GM19099 (cell line): ENCODE data around the gene C9orf152.

Experiments
- POLR2A ChIP-seq: IDR thresholded peaks from 3 replicates; pipeline ENCODE4 v1.6.1; 2011; ENCODE audit warnings: low read depth; ENCODE audit not compliant: insufficient read length; ENCODE audit errors: extremely low read depth

Gene C9orf152

DNA sequence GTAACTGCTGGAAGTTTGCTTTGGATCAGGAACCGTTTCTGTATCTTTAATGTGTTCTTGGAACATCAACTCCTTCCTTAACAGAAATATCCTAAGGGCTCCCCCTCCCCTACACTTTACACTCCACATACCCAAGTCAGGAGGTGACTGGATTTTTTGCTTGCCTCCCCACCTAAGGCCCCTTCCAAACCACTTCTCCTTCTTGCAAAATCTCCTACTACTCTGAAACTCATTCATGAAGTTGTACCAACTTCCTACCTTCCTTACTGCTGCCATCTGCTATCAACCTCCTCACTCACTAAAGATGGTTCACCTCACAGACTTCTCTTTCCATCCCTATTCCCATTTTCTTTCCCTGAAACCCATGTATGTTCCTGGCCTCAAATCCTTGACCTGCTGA lies 32.2 kb upstream of the C9orf152 start:
- TF ChIP-seq POLR2A: no peak

DNA sequence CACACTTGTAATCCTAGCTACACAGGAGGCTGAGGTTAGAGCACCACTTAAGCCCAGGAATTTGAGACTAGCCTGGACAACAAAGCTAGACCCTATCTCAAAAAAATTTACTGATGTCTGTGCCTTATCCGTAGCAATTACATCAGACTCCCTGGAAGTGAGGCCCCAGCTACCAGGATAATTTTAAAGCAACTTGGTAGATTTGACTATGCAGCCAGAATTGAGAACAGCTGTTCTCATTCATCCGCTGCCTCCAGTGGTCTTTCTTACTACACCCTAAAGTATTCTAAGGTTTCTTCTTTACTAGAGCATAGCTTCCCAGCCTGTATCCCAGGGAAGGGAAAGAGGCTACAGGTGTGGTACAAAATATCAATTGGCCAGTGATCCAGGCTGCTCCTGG lies 20.4 kb upstream of the C9orf152 start:
- no peak for TF ChIP-seq POLR2A

DNA sequence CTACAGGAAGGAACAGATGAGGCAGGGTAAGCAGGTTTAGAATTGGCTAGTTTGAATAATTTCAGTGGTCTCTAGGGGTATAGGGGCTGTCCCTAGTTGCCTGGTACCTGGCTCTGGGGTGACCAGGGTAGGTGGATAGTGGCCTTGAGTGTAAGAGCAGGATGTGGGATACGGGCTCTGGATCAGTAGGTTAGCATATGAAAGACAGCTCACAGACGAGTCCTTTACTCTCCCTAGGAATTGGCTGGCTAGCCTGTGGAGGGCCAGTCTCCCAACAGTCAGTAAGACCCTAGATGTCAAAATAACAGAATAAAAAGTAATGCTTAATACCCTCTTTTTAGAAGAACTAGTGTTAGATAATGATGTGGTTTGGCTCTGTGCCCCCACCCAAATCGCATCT lies 16.6 kb upstream of the C9orf152 start:
- TF ChIP-seq POLR2A: no peak

DNA sequence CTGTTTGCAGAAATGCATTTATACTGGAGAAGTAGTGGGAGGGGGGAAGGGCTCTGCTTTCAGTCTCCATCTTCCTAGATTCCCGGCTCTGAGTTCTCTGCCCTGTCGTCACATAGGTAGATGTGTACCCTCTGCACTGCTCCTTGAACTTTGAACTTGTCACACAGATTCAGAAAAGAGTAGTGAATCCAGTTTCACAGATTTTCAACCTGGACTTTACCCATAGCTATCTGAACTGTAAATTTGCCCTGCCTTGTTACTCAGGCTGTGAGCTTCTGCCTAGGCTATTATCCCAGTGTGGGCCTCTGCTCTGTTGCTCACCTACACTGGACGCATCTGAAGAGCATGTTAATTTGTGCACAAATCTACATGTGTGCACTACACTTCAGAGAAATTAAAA lies 12.8 kb upstream of the C9orf152 start:
- no peak for TF ChIP-seq POLR2A

DNA sequence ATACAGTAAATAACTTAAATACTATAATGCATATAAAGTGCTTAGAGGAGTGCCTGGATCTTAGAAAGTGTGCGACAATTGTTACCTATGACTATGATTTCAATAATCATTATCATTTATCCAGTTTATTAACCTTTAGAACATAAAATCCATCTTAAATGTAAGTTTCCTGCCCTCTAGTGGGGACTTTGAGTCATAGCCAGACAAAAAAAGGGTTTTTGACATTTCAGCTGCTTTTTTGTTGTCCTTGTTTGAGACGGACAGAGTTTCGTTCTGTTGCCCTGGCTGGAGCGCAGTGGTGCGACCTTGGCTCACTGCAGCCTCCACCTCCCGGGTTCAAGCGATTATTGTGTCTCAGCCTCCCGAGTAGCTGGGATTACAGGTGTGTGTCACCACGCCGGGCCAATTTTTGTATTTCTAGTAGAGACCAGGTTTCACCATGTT lies 9.7 kb upstream of the C9orf152 start:
- TF ChIP-seq POLR2A: no peak

DNA sequence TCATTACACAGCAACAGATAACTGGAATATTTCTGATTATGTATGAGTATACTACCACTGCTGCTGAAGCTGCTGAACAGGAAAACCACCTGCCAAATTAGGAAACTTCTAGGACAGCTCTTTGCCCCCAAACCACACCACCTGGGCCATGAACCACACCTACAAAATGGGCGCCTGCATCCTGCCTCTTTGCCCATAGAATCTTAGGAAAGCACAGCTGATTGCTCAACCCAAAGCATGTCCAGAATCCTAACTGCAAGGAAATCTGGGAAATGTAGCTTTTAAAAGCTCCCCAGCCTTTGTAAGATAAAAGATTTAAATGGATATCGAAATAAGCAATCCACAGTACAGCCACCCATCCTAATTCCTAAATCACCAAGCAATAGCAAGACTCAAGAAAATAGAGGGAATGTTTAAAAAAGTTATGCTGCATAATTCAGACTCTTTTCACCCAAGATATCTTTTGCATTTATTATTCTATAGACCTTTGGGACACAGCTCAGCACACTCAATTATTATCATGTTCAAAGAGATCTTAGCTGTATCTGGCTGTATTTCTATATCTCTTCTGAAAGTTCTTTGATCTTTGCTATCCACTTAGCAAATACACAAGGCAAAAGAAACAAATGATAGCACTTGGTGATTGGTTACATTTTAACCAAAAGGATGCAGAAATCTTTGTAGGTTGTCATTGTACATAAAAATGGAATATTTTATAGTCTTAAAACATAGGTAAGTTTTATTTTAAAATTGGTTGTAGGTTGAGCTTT lies 6.8 kb upstream of the C9orf152 start:
- TF ChIP-seq POLR2A: no peak

- no peak for TF ChIP-seq POLR2A
Measured at GRCh38 chr9:110214090-110214489, 6.1 kb upstream of the C9orf152 start.

- TF ChIP-seq POLR2A: no peak
Measured at GRCh38 chr9:110213413-110214044, 5.6 kb upstream of the C9orf152 start.

- no peak for TF ChIP-seq POLR2A
Measured at GRCh38 chr9:110207071-110207641, 803 bp downstream of the C9orf152 start.

- TF ChIP-seq POLR2A: no peak
Measured at GRCh38 chr9:110206389-110206788, 1.6 kb downstream of the C9orf152 start.

GRCh38 chr9:110202232-110202631 lies 5.7 kb downstream of the C9orf152 start:
- TF ChIP-seq POLR2A: no peak

- TF ChIP-seq POLR2A: no peak
Measured at GRCh38 chr9:110199643-110200042, 8.3 kb downstream of the C9orf152 start.

GRCh38 chr9:110198357-110198756 lies 9.6 kb downstream of the C9orf152 start:
- TF ChIP-seq POLR2A: no peak

DNA sequence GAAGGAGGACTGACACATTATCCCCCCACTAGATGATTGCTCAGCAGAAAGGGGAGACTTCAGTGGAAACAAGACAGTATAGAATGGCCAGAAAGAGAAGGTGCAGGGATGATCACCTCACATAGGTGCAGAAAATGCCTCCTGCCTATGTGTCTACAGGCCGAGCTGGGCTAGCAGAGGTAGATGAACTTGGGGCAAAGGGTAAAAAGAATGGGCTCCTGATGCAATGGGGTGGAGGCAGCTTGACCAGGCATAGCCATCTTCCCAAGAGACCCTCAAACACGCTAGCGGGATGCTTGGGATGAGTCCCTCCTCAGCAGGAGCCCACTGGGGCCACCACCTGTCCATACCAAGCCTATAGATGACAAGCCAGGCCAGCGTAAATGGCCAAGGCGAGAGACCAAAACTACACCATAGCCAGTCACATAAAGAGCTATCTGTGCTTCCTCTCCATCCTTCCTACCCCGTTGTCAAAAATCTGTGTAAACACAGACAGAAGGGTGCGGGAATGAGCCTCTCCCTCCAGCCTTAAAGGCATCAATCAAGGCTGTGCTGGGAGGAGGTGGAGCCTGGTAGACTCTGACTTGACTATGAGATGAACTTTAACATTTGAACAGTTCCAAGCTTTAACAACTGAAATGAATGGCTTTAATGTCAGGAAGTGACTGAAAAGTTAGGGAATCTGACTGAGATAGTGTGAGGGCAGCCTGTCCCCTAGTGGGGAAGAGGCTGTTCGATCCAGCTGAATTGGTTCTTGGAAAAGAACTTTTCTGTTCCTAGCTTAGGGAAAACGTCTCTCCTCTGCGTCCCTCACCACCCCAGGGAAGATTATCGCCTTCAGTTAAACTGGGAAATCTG lies 10.4 kb downstream of the C9orf152 start:
- TF ChIP-seq POLR2A: no peak
